HEK293 (cell line): Measurements from ENCODE around the gene TTYH1.
"Not testable (repeated sequence)": the region's sequence is repeated elsewhere in the genome, so short reads cannot be mapped to it uniquely, and the experiment has no call there.

Experiments
- CTCF ChIP-seq: fragments of 450-650 bp; formaldehyde crosslinking; IDR thresholded peaks from 2 replicates; pipeline ENCODE4 v1.5.1; 2016; ENCODE audit warnings: missing biosample characterization, missing genetic modification characterization
- TCF7L2 ChIP-seq: IDR thresholded peaks from 2 replicates; pipeline ENCODE4 v1.6.1; 2011; ENCODE audit warnings: low read depth, mild to moderate bottlenecking, inconsistent platforms, low read length, moderate library complexity, borderline replicate concordance
- ZBTB21 ChIP-seq: fragments of 450-650 bp; formaldehyde crosslinking; IDR thresholded peaks from 2 replicates; pipeline ENCODE4 v1.5.1; 2017; ENCODE audit warnings: missing biosample characterization, missing genetic modification characterization
- ZFP37 ChIP-seq: fragments of 450-650 bp; formaldehyde crosslinking; IDR thresholded peaks from 2 replicates; pipeline ENCODE4 v1.5.1; 2016; ENCODE audit warnings: missing biosample characterization, missing genetic modification characterization
- ZNF121 ChIP-seq: fragments of 450-650 bp; formaldehyde crosslinking; IDR thresholded peaks from 2 replicates; pipeline ENCODE4 v1.5.1; 2016; ENCODE audit warnings: missing biosample characterization, missing genetic modification characterization
- ZNF24 ChIP-seq: fragments of 450-650 bp; formaldehyde crosslinking; IDR thresholded peaks from 2 replicates; pipeline ENCODE4 v1.5.1; 2016; ENCODE audit warnings: missing biosample characterization, missing genetic modification characterization
- ZNF302 ChIP-seq: fragments of 450-650 bp; formaldehyde crosslinking; IDR thresholded peaks from 2 replicates; pipeline ENCODE4 v1.5.1; 2016; ENCODE audit warnings: missing biosample characterization, missing genetic modification characterization, low read depth
- ZNF510 ChIP-seq: fragments of 450-650 bp; formaldehyde crosslinking; IDR thresholded peaks from 2 replicates; pipeline ENCODE4 v1.5.1; 2018; ENCODE audit warnings: mild to moderate bottlenecking, missing genetic modification characterization, missing biosample characterization; ENCODE audit not compliant: insufficient replicate concordance
- ZNF513 ChIP-seq: fragments of 450-650 bp; IDR thresholded peaks from 2 replicates; pipeline ENCODE4 v1.5.1; 2018; ENCODE audit warnings: missing biosample characterization, missing genetic modification characterization
- ZNF544 ChIP-seq: fragments of 450-650 bp; formaldehyde crosslinking; IDR thresholded peaks from 2 replicates; pipeline ENCODE4 v1.5.0; 2017; ENCODE audit warnings: missing biosample characterization, missing genetic modification characterization
- ZNF560 ChIP-seq: fragments of 450-650 bp; formaldehyde crosslinking; IDR thresholded peaks from 2 replicates; pipeline ENCODE4 v1.5.1; 2017; ENCODE audit warnings: missing biosample characterization, missing genetic modification characterization, borderline replicate concordance

GRCh38 chr19:54446349-54446748 lies 31.1 kb downstream of the TTYH1 start:
- TF ChIP-seq CTCF (tag by site-specific recombination); ZBTB21 (tag by site-specific recombination); ZNF560 (tag by site-specific recombination); ZNF544 (tag by site-specific recombination); ZNF513 (tag by site-specific recombination); TCF7L2; ZFP37 (tag by site-specific recombination); ZNF24 (tag by site-specific recombination); ZNF302; ZNF510 (tag by site-specific recombination); ZNF121 (tag by site-specific recombination): not testable (repeated sequence)
